DOHH2 (cell line): ENCODE measurements around the gene RAB4A.

ENCODE experiments used
- H3F3A ChIP-seq: fragments of 200-600 bp; sonication (generic), shearing (Covaris generic); 2 replicates; pipeline ENCODE4 v1.6.0; 2016; ENCODE audit warnings: antibody characterized with exemption, mild to moderate bottlenecking; ENCODE audit not compliant: control insufficient read depth, insufficient read depth
- H3K27ac ChIP-seq: fragments of 200-600 bp; sonication (generic); 2 replicates; pipeline ENCODE4 v1.5.1; 2014; ENCODE audit warnings: low read depth, mild to moderate bottlenecking, low read length, moderate library complexity
- H3K27me3 ChIP-seq: fragments of 200-600 bp; sonication (generic); 2 replicates; pipeline ENCODE4 v1.6.1; 2014; ENCODE audit warnings: mild to moderate bottlenecking, low read length, mixed read lengths; ENCODE audit not compliant: control insufficient read depth
- H3K36me3 ChIP-seq: fragments of 200-600 bp; sonication (generic); 2 replicates; pipeline ENCODE4 v1.6.1; 2014; ENCODE audit warnings: mild to moderate bottlenecking, low read length, moderate library complexity, mixed read lengths; ENCODE audit not compliant: control insufficient read depth
- H3K4me1 ChIP-seq: fragments of 200-600 bp; sonication (generic); 2 replicates; pipeline ENCODE4 v1.6.1; 2014; ENCODE audit warnings: mild to moderate bottlenecking, low read length, mixed read lengths; ENCODE audit not compliant: control insufficient read depth
- H3K4me2 ChIP-seq: fragments of 200-600 bp; sonication (generic); 2 replicates; pipeline ENCODE4 v1.6.0; 2014; ENCODE audit warnings: mild to moderate bottlenecking, low read length, moderate library complexity
- H3K4me3 ChIP-seq: fragments of 200-600 bp; sonication (generic); 2 replicates; pipeline ENCODE4 v1.5.1; 2014; ENCODE audit warnings: mild to moderate bottlenecking, low read length, mixed read lengths
- H3K79me2 ChIP-seq: fragments of 200-600 bp; sonication (generic); 2 replicates; pipeline ENCODE4 v1.6.1; 2014; ENCODE audit warnings: mild to moderate bottlenecking, low read length, mixed read lengths; ENCODE audit not compliant: control insufficient read depth
- H3K9me2 ChIP-seq: fragments of 200-600 bp; sonication (generic); replicated peaks from 2 replicates; pipeline ENCODE4 v1.6.1; 2014; ENCODE audit warnings: mild to moderate bottlenecking, low read length, mixed read lengths; ENCODE audit not compliant: control insufficient read depth
- H3K9me3 ChIP-seq: fragments of 200-600 bp; sonication (generic); 2 replicates; pipeline ENCODE4 v1.6.1; 2014; ENCODE audit warnings: antibody characterized with exemption, low read length, mixed read lengths; ENCODE audit not compliant: control insufficient read depth, insufficient read depth
- H4K20me1 ChIP-seq: fragments of 200-600 bp; sonication (generic); 2 replicates; pipeline ENCODE4 v1.6.0; 2014; ENCODE audit warnings: low read depth, mild to moderate bottlenecking, antibody characterized with exemption, low read length, moderate library complexity; ENCODE audit not compliant: control insufficient read depth, insufficient read depth
- CTCF ChIP-seq: fragments of 200-600 bp; sonication (generic); IDR thresholded peaks from one replicate; pipeline ENCODE4 v1.5.1; 2014; ENCODE audit warnings: antibody characterized with exemption, mild to moderate bottlenecking, low read depth, low read length; ENCODE audit not compliant: poor library complexity, severe bottlenecking
- EZH2phosphoT487 ChIP-seq: fragments of 200-600 bp; sonication (generic); IDR thresholded peaks from 2 replicates; pipeline ENCODE4 v1.6.1; 2017; ENCODE audit warnings: borderline replicate concordance, mild to moderate bottlenecking, antibody characterized with exemption, low read length, moderate library complexity, mixed read lengths

Gene RAB4A, protein sequence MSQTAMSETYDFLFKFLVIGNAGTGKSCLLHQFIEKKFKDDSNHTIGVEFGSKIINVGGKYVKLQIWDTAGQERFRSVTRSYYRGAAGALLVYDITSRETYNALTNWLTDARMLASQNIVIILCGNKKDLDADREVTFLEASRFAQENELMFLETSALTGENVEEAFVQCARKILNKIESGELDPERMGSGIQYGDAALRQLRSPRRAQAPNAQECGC

DNA sequence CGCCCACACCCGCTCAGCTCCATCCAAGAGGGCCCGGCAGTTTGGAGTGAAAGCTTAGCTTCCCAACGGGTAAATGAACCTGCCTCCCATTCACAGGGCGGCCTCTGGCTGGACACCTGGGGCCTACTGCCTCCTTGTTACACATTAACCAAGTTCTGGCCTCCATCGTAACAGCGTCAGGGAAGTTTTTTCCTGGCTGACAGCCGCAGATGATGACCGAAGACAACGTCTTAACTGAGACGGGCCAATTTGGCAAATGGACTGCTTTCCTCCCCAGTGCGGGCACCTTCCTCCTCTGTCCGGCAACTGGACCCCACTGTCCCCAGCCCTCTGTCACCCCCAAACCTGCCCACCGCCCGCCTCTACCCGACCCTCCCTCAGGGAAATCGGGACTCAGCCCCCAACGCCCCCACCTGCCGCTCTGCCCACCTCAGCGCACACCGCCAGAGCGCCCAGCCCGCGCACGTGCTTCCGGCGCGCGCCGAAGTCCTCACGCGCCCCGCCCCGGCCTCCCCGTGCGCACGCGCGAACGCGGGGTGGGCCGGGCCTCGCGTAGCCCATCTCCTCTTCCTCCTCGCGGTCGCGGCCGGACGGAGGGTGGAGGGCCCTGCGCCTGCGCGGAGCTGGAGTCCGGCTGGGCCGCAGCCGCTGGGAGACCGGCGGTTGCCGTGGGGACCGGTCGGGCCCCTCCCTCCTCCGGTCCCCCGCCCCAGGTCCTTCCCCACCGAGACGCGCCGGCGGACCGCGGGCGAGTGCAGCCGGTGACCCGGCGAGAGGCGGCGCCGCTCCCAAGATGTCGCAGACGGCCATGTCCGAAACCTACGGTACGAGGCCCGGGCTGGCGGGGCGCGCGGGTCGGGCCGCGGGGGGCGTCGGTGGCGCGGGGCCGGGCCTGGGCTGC, at the start of gene RAB4A:
TSS of gene RAB4A (plus strand) at position 565 of the 901 bp plus-strand sequence. CDS start at position 794, 229 bp downstream.
- no peak for TF ChIP-seq EZH2phosphoT487
- TF ChIP-seq CTCF, result no peak
- Histone ChIP-seq H3K27me3 (no peaks in the 10 kb centered on the region), H3K27ac (no peak within 1 kb of the TSS; the same call in 1 of the 2 replicates), H3K9me2 (no peaks in the 10 kb centered on the region), H3F3A (peaks cover 11% of the 10 kb centered on the region), H4K20me1 (peaks cover 21% of the 10 kb centered on the region), H3K4me1 (peaks cover 30% of the 10 kb centered on the region), H3K4me2 (peak within 1 kb of the TSS; percentile 96), H3K4me3 (peak within 1 kb of the TSS; percentile 99), H3K79me2 (peaks cover 44% of the 10 kb centered on the region), H3K36me3 (peaks cover 5% of the 10 kb centered on the region; the same call in 1 of the 2 replicates), H3K9me3 (peaks cover 2% of the 10 kb centered on the region; the same call in 1 of the 2 replicates)

DNA sequence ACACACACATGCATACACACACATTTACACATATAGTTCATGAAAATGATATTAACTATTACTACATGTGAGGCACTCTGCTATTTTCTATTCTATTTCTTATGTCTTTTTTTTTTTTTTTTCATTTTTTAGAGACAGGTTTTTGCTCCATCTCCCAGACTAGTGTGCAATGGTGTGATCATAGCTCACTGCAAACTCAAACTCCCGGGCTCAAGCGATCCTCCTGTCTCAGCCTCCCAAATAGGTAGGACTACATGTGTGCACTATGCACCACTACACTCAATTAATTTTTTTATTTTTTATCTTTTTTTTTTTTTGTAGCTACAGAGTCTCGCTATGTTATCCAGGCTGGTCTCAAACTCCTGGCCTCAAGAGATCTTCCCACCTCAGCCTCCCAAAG, 48.8 kb upstream of the RAB4A start:
- Histone ChIP-seq H4K20me1 (no peaks in the 10 kb centered on the region), H3F3A (no peaks in the 10 kb centered on the region), H3K79me2 (no peaks in the 10 kb centered on the region), H3K27ac (no peak overlapping the region), H3K4me2 (no peak overlapping the region), H3K9me3 (no peaks in the 10 kb centered on the region), H3K9me2 (no peaks in the 10 kb centered on the region), H3K4me3 (no peak overlapping the region), H3K4me1 (no peaks in the 10 kb centered on the region), H3K27me3 (0 out of 2 replicates have a peak, but pooled peaks cover 5% of the 10 kb centered on the region), H3K36me3 (no peaks in the 10 kb centered on the region)
- TF ChIP-seq CTCF (no peak), EZH2phosphoT487 (no peak)

DNA sequence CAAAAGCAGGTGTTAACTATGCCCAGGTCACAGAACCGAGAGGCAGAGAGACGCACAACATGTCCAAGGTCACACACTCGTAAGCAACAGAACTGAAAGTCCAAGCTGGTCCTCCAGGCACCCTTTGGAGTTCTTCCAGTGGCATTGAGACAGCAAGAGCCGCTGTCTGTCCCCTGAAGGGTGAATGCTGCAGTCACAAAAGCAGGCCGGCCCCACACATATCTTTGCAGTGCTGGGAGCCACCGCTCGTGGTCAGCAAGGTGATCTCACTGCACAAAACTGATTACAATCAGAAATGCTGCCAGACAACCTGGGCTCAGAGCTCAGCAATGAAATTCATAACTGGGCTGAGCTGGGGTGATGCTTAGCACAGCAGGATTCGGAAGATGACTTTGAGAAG, 47.4 kb upstream of the RAB4A start:
- no peaks in the 10 kb centered on the region for H3K4me1 ChIP-seq
- H3K9me3 ChIP-seq, result no peaks in the 10 kb centered on the region
- H3K9me2 ChIP-seq, result no peaks in the 10 kb centered on the region
- no peaks in the 10 kb centered on the region for H4K20me1 ChIP-seq
- no peaks in the 10 kb centered on the region for H3F3A ChIP-seq
- TF ChIP-seq EZH2phosphoT487, result no peak
- peaks cover 5% of the 10 kb centered on the region; the same call in 1 of the 2 replicates for H3K27me3 ChIP-seq
- no peaks in the 10 kb centered on the region for H3K36me3 ChIP-seq
- no peak overlapping the region for H3K4me2 ChIP-seq
- no peak overlapping the region for H3K27ac ChIP-seq
- no peaks in the 10 kb centered on the region for H3K79me2 ChIP-seq
- no peak overlapping the region for H3K4me3 ChIP-seq
